COR-L47 (cell line): Measurements from ENCODE around the gene MSI2.
"Not testable (repeated sequence)": the region's sequence is repeated elsewhere in the genome, so short reads cannot be mapped to it uniquely, and the experiment has no call there.

ENCODE experiments used
- DNase-seq: peaks from one replicate; lab custom pipeline; 2025; lab: John Stamatoyannopoulos, UW

The MSI2 gene

DNA sequence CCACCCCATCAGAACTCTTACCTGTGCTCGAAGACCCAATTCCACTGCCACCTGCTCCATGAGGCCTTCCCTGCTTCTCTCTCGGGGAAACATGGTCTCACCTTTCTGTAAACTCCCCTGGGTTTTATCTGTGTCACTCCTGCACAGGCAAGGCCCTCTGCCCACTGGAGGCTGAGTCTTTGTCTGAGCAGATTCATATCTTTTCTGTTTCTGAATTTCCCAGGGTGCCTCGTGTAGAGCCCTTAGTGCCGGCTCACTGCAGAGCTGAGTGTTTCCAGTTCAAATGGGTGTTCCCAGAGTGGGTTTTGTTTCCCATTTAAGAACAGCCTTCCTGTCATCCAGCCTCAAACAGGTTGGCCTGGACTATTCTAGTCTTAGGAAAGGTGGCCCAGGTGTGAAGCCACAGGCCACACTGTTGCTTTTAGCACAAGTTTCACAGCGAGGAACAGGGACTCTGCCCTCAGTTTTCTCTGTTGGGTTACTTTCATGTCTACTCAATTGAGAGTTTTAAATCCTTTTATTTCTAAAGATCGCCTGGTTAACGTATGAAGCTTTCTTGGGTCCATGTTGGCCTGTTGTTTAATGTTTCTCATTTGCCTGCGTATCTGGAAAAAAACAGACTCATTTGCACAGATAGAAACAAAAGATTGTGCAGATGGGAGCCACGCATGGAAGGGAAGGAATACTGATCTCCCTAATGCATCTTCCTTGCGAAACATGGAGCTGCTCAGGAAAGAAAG is 228.7 kb downstream of the MSI2 start:
- no peak for DNase-seq

GRCh38 chr17:57485566-57485865 is 229.2 kb downstream of the MSI2 start:
- DNase-seq, result no peak

GRCh38 chr17:57485916-57486881 is 229.9 kb downstream of the MSI2 start:
- DNase-seq, result no peak

- DNase-seq, result no peak
These were observed 230.6 kb downstream of the MSI2 start for GRCh38 chr17:57486882-57487301.

DNA sequence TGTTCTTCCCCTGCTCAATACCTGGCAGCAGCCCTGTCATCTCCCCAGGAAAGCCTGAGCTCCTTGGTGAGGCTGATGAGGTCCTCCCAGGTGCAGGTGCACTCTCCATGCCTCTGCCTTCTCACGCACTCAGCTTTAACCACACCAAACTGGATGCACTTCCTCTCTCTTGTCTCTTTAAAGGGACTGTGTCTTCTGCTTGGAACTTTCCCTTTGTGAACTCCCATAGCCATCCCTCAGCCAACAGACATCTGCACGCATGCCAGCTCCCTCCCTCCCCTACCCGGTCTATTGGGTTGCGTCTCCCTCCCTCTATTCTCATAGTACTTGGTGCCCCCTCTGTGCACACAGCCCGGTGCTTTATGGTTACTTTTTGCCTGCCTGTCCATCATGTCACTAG is 231.2 kb downstream of the MSI2 start:
- no peak for DNase-seq

- DNase-seq, result no peak
These were observed 232.5 kb downstream of the MSI2 start for GRCh38 chr17:57488856-57489255.

GRCh38 chr17:57489321-57489720 is 233.0 kb downstream of the MSI2 start:
- no peak for DNase-seq

GRCh38 chr17:57490111-57490845 is 234.0 kb downstream of the MSI2 start:
- no peak for DNase-seq

DNA sequence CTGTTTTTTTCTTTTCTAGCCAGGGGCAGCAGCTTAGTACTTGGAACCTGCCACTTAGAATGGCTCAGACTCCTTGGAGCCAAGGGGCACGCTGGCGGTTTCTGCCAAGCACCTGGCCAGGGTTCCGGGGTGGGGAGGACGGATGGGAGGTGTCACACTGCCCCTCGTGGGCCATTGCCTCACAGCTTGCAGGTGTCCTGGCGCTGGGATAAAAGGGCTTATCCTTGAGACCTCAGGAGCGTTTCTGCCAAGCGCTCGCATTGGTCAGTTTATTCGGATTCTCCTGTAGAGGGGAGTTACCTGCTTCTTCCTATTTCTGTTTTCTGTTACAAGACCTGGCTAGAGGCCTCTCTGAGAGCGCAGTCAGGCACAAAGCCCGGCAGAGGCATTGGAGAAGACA is 234.6 kb downstream of the MSI2 start:
- DNase-seq, result no peak

DNA sequence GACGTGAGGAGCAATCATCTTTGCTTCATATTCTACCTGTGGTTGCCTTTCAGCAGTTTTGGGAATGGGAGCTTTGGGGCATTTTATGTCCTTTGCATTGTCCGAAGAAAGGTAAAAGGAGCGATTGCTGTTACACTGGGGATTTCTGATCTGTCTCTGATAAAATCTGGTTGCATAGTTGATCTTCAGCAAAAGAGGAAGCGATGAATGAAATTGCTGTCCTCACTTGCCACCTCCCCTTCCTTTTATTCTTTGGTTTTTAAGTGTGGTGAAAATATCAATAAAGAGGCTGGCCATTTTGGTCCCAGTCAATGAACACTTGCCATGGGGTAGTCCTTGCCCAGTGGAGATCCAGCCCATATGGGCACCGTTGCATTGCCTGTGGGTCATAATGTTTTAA is 236.8 kb downstream of the MSI2 start:
- DNase-seq, result no peak

DNA sequence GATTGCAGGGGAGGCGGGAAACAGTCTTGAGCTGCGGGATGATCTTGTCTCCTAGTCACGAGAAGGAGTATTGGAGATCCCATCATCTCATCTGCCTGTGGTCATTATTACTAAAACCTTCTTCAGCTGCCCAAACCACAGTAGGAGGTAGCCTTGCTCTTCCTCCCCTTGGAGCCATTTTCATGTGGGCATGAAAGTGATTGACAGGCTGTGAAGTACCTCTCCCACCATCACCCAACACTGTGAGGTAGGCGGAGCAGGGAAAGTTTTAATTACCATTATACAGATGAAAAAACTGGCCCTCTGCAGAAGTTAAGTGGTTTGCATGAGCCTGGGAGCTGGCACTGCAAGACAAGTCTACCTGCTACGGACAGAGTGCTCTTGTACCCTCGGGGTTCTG is 237.3 kb downstream of the MSI2 start:
- no peak for DNase-seq

GRCh38 chr17:57494443-57494842 is 238.1 kb downstream of the MSI2 start:
- no peak for DNase-seq

DNA sequence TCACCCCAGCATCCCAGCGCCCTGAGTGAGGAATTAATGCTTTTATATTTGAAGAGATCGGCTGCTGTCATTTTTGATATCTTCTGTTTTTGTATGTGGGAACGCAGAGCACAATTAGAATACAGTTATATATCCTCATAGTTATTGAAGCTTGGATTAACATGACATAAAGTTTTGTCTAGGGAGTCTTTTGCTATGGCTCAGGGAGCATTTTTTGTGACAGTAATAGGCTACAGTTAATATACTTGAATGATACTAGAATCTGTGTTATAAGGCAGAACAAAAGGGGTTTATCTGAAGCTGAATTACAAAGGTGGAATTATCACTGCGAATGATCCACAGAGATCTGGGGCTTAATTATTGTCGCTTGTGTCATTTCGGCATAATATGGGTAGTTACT is 239.4 kb downstream of the MSI2 start:
- DNase-seq, result no peak

DNA sequence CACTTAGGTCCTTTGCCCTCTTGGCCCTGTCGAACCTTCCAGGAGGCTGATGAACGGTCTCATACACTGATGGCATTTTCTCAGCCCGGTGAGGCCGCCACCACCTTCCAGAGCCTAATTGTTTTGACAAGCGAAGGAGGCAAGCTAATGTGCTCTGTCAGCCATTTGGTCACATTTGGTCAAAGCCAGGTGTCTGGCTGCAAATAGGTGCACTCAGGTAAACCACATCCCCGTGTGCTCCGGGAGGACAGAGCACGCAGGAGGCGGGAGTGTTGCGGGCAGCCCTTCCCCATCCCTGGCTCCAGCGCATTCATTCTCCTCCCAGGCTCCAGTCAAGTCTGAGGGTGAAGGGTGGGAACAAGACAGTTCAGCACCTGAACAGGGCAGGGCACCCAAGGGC is 240.1 kb downstream of the MSI2 start:
- no peak for DNase-seq

DNA sequence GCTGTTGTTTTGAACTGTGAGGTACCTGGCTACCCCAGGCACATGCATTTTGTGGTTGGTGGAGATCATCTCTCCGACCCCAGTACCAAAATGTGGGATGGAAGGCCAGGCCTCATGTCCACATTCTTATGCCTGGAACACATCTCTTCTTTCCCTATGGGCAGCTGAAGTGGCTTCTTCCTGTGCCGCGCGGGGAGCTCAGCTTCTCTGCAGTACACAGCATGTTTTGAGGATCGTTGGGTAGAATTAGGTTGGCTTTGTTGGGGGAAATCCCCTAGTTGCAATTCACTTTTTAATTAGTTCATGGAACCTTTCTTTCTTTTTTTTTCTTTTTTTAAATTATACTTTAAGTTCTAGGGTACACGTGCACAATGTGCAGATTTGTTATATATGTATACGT is 242.1 kb downstream of the MSI2 start:
- DNase-seq, result no peak

DNA sequence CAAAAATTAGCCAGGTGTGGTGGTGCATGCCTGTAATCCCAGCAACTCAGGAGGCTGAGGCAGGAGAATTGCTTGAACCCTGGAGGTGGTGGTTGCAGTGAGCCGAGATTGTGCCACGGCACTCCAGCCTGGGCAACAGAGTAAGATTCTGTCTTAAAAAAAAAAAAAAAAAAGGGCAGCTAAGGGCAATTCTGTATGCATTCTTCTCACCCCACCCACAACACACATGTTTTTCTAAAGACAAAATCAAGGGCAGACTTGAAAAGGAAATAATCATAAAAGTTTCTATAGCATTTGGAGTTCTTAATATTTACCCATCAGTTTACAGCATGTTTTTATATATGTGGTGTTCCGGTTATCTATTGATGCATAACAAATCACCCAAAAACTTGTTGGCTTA is 242.9 kb downstream of the MSI2 start:
- DNase-seq, result not testable (repeated sequence)

- no peak for DNase-seq
These were observed 243.3 kb downstream of the MSI2 start for GRCh38 chr17:57499648-57500049.

- no peak for DNase-seq
These were observed 244.7 kb downstream of the MSI2 start for GRCh38 chr17:57501016-57501415.

DNA sequence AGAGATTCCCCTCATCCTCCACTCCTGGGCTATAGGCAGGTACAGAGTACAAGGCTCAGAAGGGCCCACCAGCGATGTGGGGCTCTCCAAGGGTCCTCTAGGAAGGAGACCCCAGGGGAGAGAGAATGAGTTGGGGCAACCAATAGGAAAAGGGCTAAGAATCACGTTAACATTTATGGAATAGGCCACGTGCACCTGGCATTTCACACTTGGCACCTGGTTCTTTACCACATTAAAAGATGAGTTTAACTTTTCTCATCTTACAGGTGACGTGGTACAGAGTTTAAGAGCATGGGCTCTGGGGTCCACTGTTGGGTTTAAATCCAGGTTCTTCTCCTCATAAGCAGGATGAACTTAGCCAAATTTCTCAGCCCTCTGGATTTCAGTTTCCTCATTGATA is 245.7 kb downstream of the MSI2 start:
- no peak for DNase-seq

GRCh38 chr17:57502811-57503241 is 246.5 kb downstream of the MSI2 start:
- DNase-seq, result no peak

DNA sequence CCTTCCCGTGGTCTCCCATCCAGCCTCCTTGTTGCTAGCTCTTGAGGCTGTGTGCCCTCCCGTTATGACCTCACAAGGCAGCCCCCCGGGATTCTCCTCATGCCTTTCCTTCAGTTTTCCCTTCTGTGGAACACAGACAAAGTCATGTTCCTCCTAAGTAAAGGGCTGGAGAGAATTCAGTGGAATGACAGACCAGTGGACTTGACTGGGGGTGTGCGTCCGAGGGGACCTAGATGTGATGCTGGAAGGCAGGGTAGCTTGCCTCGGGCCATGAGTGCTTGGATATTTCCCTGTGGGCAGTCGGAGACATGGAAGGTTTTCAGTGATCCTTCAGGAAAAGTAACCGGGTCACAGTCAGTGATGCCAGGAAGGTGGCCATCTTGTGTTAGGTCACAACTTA is 247.9 kb downstream of the MSI2 start:
- DNase-seq, result no peak
